Ovary (tissue), 9 donors: ENCODE data around the gene ILKAP. TPM values are rescaled to one million over a fixed set of nuclear protein-coding genes. Genes with fewer than 3 reads are reported as not detected.

ENCODE experiments used
- DNase-seq, 5 donors: peaks; one replicate each; pipeline ENCODE4 v3.0.0-alpha.2; 2019 to 2020
- H3K27ac ChIP-seq, 2 donors: fragments of 200-600 bp; one replicate each; pipeline versions ENCODE4 v1.5.1 to v1.8.0; 2019 to 2022
- H3K27me3 ChIP-seq: fragments of 200-600 bp; one replicate; pipeline ENCODE4 v1.8.0; 2022
- H3K36me3 ChIP-seq: fragments of 200-600 bp; sonication (generic); one replicate; pipeline ENCODE4 v1.5.1; 2019
- H3K4me1 ChIP-seq: one replicate; pipeline ENCODE4 v1.8.1; 2013; ENCODE audit warnings: mild to moderate bottlenecking, moderate library complexity; ENCODE audit not compliant: insufficient read depth
- H3K4me3 ChIP-seq: fragments of 200-600 bp; sonication (generic); one replicate; pipeline ENCODE4 v1.5.1; 2017
- H3K9me3 ChIP-seq, 2 donors: fragments of 200-600 bp in 1 of 2; sonication (generic) in 1 of 2; one replicate each; pipeline versions ENCODE4 v1.5.1 to v1.8.1; 2013 to 2019; ENCODE audit warnings: mild to moderate bottlenecking in 1 of 2, moderate library complexity in 1 of 2
- EP300 ChIP-seq: sonication (generic); formaldehyde crosslinking; IDR thresholded peaks from one replicate; pipeline ENCODE4 v1.6.1; 2017; ENCODE audit warnings: antibody characterized with exemption
- POLR2A ChIP-seq: fragments of 450-650 bp; IDR thresholded peaks from one replicate; pipeline ENCODE4 v1.6.1; 2017; ENCODE audit warnings: antibody characterized with exemption, mild to moderate bottlenecking, moderate library complexity
- WGBS, 3 donors: extraction: QIAGEN DNeasy Blood & Tissue Kit in 1 of 3; methylation state at CpG; one replicate each; pipeline versions ENCODE4 v1.1.5 to v1.1.7; 2013 to 2017; 5-methylcytosine and 5-hydroxymethylcytosine counted together
- intact Hi-C, 4 donors: fragments of 100-400 bp; cut with DNase I; formaldehyde crosslinking; loops; one replicate each; pipeline versions ENCODE4 v1.11.0 to v1.15.1; 2022 to 2023
- polyA plus RNA-seq, 2 donors: library from polyadenylated mRNA; stranded (reverse); fragments of 200-250 nt in 1 of 2; fragments of 350-450 nt in 1 of 2; fragmentation: Illumina TruSeq in 1 of 2; extraction: RNeasy Lipid Tissue Mini Kit (QIAGEN cat#74804) in 1 of 2; gene quantifications; one replicate each; pipeline ENCODE4 v1.2.3, GENCODE V29; 2013 to 2014
- total RNA-seq, 7 donors: library from RNA; depleted of rRNA in 2 of 7; stranded (reverse); fragments of >200 nt in 2 of 7; fragmentation: NEBNext Ultra II Directional in 3 of 7; extraction: Animal tissue kit (Norgen Biotek cat#: 25700) in 3 of 7; gene quantifications; one replicate each; pipeline versions ENCODE4 v1.1.0 to v1.2.4, GENCODE V29; 2016 to 2023
- TF ChIP-seq, protein P1 (sequence below), 3 donors: fragments of 450-650 bp in 2 of 3; fragments of 200-600 bp in 1 of 3; IDR thresholded peaks; one replicate each; pipeline versions ENCODE4 v1.5.1 to v1.8.0; 2016 to 2022; ENCODE audit warnings: antibody characterized with exemption in 3 of 3, mild to moderate bottlenecking in 1 of 3
- donor health status: DM: no; HTN: no; CAD: no; lungs with moderate emphysema.
- donor health status: DM: no; HTN: no; CAD: no.
- donor health status: Bipolar disorder and iron deficiency.
- donor health status: DM: yes; HTN: yes; CAD: no.
- donor health status: DM: no; HTN: no; CAD: no.
- donor health status: DM: yes; HTN: yes; CAD: no.

Gene ILKAP
- total and polyA plus RNA-seq, 9 donors, result 28.4 to 54.9 (median 38.9) TPM

DNA sequence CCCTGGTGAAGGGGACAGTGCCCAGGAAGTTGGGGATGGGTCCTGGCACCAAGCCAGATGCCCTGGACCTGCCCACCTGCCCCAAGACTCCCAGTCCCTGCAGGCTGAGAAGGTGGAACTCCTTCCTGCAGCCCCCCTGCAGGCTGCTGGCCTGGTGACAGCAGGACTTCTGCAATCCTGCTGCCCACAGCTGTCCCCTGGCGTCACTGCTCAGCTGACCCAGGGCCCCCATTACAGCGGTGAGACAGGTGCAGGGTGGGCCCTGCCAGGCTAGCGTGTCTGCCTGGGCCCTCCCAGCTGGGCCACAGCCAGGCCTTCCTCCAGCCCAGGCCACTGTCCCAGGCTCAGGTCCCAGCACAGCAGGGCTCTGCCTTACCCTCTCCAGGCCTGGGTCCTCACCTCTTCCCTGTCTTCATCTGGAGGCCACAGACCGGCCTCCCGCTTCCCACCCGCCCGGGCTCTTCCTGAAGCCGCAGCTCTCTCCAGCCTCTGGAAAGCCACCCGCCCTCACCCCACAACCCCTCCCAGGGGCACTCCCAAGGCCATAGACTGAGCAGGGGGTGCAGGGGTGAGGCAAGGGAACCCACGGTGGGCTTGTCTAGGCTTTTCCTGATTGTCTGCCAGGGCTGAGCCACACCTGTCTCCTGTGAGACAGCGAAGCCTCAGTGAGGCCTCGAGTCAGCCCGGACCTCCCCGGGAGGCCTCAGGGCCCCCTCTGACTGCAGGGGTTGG lies 53.5 kb downstream of the ILKAP start:
- no peak for DNase-seq
- Histone ChIP-seq H3K36me3 (no peaks in the 10 kb centered on the region), H3K4me3 (no peak overlapping the region), H3K27ac (no peak overlapping the region), H3K4me1 (no peaks in the 10 kb centered on the region), H3K27me3 (no peaks in the 10 kb centered on the region), H3K9me3 (no peaks in the 10 kb centered on the region)
- intact Hi-C loops, result no loop called here
- no peak for TF ChIP-seq POLR2A
- TF ChIP-seq, protein P1, sequence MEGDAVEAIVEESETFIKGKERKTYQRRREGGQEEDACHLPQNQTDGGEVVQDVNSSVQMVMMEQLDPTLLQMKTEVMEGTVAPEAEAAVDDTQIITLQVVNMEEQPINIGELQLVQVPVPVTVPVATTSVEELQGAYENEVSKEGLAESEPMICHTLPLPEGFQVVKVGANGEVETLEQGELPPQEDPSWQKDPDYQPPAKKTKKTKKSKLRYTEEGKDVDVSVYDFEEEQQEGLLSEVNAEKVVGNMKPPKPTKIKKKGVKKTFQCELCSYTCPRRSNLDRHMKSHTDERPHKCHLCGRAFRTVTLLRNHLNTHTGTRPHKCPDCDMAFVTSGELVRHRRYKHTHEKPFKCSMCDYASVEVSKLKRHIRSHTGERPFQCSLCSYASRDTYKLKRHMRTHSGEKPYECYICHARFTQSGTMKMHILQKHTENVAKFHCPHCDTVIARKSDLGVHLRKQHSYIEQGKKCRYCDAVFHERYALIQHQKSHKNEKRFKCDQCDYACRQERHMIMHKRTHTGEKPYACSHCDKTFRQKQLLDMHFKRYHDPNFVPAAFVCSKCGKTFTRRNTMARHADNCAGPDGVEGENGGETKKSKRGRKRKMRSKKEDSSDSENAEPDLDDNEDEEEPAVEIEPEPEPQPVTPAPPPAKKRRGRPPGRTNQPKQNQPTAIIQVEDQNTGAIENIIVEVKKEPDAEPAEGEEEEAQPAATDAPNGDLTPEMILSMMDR (IDR thresholded peaks at IDR 0.05), result no peak
- no peak for TF ChIP-seq EP300
- WGBS, 3 donors, result 75 to 84% (median 80%) methylated on average over 13 to 14 of the region's 14 CpGs

DNA sequence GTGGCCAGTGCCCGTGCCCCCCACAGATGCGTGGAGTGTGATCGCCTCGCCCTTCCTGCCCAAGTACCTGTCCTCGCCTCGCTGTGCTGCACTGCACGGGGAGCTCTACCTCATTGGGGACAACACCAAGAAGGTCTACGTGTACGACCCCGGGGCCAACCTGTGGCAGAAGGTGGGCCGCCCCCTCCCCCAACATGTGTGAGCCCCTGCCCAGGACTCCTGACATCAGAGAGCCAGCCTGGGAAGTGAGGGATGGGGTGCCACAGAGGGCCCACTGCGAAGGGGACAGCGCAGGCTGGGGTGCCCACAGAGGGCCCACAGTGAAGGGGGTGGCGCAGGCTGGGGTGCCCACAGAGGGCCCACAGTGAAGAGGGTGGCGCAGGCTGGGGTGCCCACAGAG lies 54.5 kb downstream of the ILKAP start:
- intact Hi-C loops, result no loop called here
- TF ChIP-seq POLR2A, result no peak
- TF ChIP-seq EP300, result no peak
- TF ChIP-seq, protein P1 (IDR thresholded peaks at IDR 0.05), result no peak
- no peaks in the 10 kb centered on the region for H3K9me3 ChIP-seq
- no peak overlapping the region for H3K27ac ChIP-seq
- H3K27me3 ChIP-seq, result no peaks in the 10 kb centered on the region
- no peaks in the 10 kb centered on the region for H3K36me3 ChIP-seq
- WGBS, 3 donors, result 92 to 95% (median 95%) methylated on average over 15 of the region's 15 CpGs
- no peak overlapping the region for H3K4me3 ChIP-seq
- no peaks in the 10 kb centered on the region for H3K4me1 ChIP-seq
- no peak for DNase-seq

DNA sequence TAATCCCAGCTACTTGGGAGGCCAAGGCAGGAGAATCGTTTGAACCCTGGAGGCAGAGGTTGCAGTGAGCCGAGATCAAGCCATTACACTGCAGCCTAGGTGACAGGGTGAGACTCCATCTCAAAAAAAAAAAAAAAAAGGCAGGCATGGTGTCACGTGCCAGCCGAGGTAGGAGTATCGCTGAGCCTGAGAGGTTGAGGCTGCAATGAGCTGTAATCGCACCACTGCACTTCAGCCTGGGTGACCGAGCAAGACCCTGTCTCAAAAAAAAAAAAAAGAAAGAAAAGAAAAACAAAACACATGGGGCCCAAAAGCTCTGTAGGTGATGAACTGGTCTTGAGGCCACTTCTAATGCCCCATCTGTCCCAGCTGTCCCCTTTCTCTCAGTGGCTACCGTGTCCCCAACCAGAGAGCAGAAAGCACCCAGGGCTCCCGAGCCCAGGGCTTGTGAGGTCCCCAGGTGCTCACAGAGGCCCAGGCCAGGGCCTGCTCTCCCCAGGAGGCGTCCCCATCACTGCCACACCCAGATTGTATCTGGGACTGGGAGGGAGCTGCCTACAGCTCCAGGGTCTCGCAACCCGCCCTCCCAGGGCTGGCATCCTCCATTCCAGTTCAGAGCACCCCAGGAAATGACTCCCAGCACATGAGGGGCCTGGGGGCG lies 56.5 kb downstream of the ILKAP start:
- no peak overlapping the region for H3K4me3 ChIP-seq
- H3K36me3 ChIP-seq, result no peaks in the 10 kb centered on the region
- H3K27ac ChIP-seq, result no peak overlapping the region
- no peak for TF ChIP-seq EP300
- TF ChIP-seq POLR2A, result no peak
- TF ChIP-seq, protein P1 (IDR thresholded peaks at IDR 0.05), result no peak
- intact Hi-C loops, result no loop called here
- no peaks in the 10 kb centered on the region for H3K4me1 ChIP-seq
- 85 to 91% (median 89%) methylated on average over 13 of the region's 13 CpGs for WGBS, 3 donors
- no peak for DNase-seq
- H3K9me3 ChIP-seq, result no peaks in the 10 kb centered on the region
- no peaks in the 10 kb centered on the region for H3K27me3 ChIP-seq

DNA sequence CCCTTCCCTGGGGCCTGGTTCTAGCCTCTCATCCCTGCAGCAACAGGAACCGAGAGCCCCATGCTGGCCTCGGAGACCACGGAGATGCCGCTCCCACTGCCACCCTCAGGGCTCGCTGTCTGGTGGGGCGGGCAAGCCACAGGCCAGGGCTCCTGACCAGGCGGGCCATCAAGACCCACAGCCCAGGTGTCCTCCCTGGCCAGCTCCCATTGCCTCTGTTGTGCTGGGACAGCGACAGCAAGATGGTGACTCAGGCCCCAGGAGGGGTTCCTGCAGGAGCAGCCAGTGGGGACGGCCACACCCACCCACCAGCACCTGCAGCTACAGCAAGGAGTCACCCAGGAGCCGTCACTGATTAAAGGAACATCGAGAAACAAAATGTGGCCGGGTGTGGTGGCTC lies 57.6 kb downstream of the ILKAP start:
- intact Hi-C loops, result no loop called here
- WGBS, 3 donors, result 84 to 86% (median 85%) methylated on average over 12 of the region's 12 CpGs

More for the DNA sequence above, 57.6 kb downstream of the ILKAP start:
- Histone ChIP-seq H3K27ac (no peak overlapping the region), H3K27me3 (no peaks in the 10 kb centered on the region), H3K36me3 (no peaks in the 10 kb centered on the region), H3K4me1 (no peaks in the 10 kb centered on the region), H3K9me3 (no peaks in the 10 kb centered on the region), H3K4me3 (no peak overlapping the region)
- TF ChIP-seq EP300 (no peak), POLR2A (no peak)
- TF ChIP-seq, protein P1 (IDR thresholded peaks at IDR 0.05), result no peak
- DNase-seq, result no peak
